GM12878 (cell line): ENCODE measurements around the gene COPZ2. TPM values are rescaled to one million over a fixed set of nuclear protein-coding genes. Genes with fewer than 3 reads are reported as not detected.

ENCODE experiments used
- CHD2 ChIP-seq: IDR thresholded peaks from 2 replicates; pipeline ENCODE4 v1.6.1; 2011; ENCODE audit warnings: low read depth, low read length, improper control_type of control experiment, borderline replicate concordance
- DPF2 ChIP-seq: fragments of 450-650 bp; IDR thresholded peaks from 2 replicates; pipeline ENCODE4 v1.6.1; 2017; ENCODE audit warnings: mild to moderate bottlenecking
- KLF5 ChIP-seq: fragments of 450-650 bp; IDR thresholded peaks from 2 replicates; pipeline ENCODE4 v1.6.1; 2014; ENCODE audit warnings: mild to moderate bottlenecking; ENCODE audit not compliant: partially characterized antibody
- MEF2B ChIP-seq: fragments of 450-650 bp; IDR thresholded peaks from 2 replicates; pipeline ENCODE4 v1.6.1; 2018; ENCODE audit warnings: mild to moderate bottlenecking, moderate library complexity; ENCODE audit not compliant: partially characterized antibody, poor library complexity, severe bottlenecking
- MXI1 ChIP-seq: fragments of 150-350 bp; IDR thresholded peaks from 2 replicates; pipeline ENCODE4 v1.6.1; 2011; ENCODE audit warnings: low read depth, mild to moderate bottlenecking, inconsistent platforms, low read length, improper control_type of control experiment
- MYC ChIP-seq: IDR thresholded peaks from 2 replicates; pipeline ENCODE4 v1.6.1; 2011; ENCODE audit warnings: mild to moderate bottlenecking, low read length, moderate library complexity, inconsistent platforms; ENCODE audit not compliant: insufficient read depth, insufficient replicate concordance, insufficient read length, severe bottlenecking
- NFIC ChIP-seq: IDR thresholded peaks from 2 replicates; pipeline ENCODE4 v1.6.1; 2012; ENCODE audit warnings: low read depth, mild to moderate bottlenecking, inconsistent platforms, low read length, moderate library complexity
- NFXL1 ChIP-seq: fragments of 450-650 bp; IDR thresholded peaks from 2 replicates; pipeline ENCODE4 v1.6.1; 2017; ENCODE audit warnings: antibody characterized with exemption, mild to moderate bottlenecking, borderline replicate concordance
- PKNOX1 ChIP-seq: fragments of 450-650 bp; IDR thresholded peaks from 2 replicates; pipeline ENCODE4 v1.6.1; 2016; ENCODE audit warnings: mild to moderate bottlenecking
- POLR2AphosphoS5 ChIP-seq: IDR thresholded peaks from 2 replicates; pipeline ENCODE4 v1.6.1; 2011; ENCODE audit warnings: mild to moderate bottlenecking, low read length, inconsistent platforms
- RBBP5 ChIP-seq: fragments of 200-600 bp; sonication (generic); conservative IDR thresholded peaks from 2 replicates; pipeline ENCODE4 v1.6.1; 2016
- RELA ChIP-seq: fragments of 450-650 bp; IDR thresholded peaks from 2 replicates; pipeline ENCODE4 v1.8.0; 2014; ENCODE audit warnings: borderline replicate concordance; ENCODE audit not compliant: partially characterized antibody
- SIN3A ChIP-seq: IDR thresholded peaks from 2 replicates; pipeline ENCODE4 v1.6.1; 2012; ENCODE audit warnings: low read depth, low read length, improper control_type of control experiment
- STAT3 ChIP-seq: IDR thresholded peaks from 2 replicates; pipeline ENCODE4 v1.6.1; 2011; ENCODE audit warnings: low read depth, low read length, improper control_type of control experiment
- SUPT20H ChIP-seq: IDR thresholded peaks from 2 replicates; pipeline ENCODE4 v1.6.1; 2011; ENCODE audit warnings: low read depth, mild to moderate bottlenecking, low read length, moderate library complexity, borderline replicate concordance; ENCODE audit not compliant: control insufficient read depth
- USF2 ChIP-seq: IDR thresholded peaks from 2 replicates; pipeline ENCODE4 v1.6.1; 2011; ENCODE audit warnings: low read depth, low read length, improper control_type of control experiment, borderline replicate concordance
- YY1 ChIP-seq: IDR thresholded peaks from 2 replicates; pipeline ENCODE4 v1.6.1; 2011; ENCODE audit warnings: low read depth, mild to moderate bottlenecking, low read length
- polyA plus RNA-seq, 11 experiments: library from polyadenylated mRNA; depleted of rRNA in 4 of 11; unstranded in 6 of 11; stranded (reverse) in 5 of 11; fragments of >200 nt; fragmentation: Nextera tagmentation in 4 of 11; fragmentation: Illumina TruSeq in 1 of 11; extraction: Ambion mirVana in 4 of 11; extraction: Trizol in 1 of 11; gene quantifications; 1 replicate in 1 of 11; 2 replicates in 10 of 11; pipeline versions ENCODE4 v1.2.1 to v1.2.3, GENCODE V29; 2011 to 2016; ENCODE audit warnings: inconsistent platforms in 2 of 11, missing spikeins in 2 of 11, low read depth in 1 of 11
- total RNA-seq, 4 experiments: library from RNA; depleted of rRNA in 3 of 4; stranded (reverse); fragments of >200 nt in 3 of 4; fragmentation: Illumina TruSeq in 1 of 4; extraction: Trizol in 1 of 4; gene quantifications; 2 replicates each; pipeline versions ENCODE4 v1.2.1 to v1.2.3, GENCODE V29; 2013 to 2021
- TF ChIP-seq, protein P1 (sequence below): fragments of 450-650 bp; IDR thresholded peaks from 2 replicates; pipeline ENCODE4 v1.6.1; 2016; ENCODE audit warnings: mild to moderate bottlenecking

Gene COPZ2
- total and polyA plus RNA-seq, 10 of the 15 experiments (the other 5 are each of a cell fraction or from before 2014, with no cell fraction given) = 0.20 to 4.3 (median 2.6) TPM

GRCh38 chr17:48025040-48025903 is 12.3 kb downstream of the COPZ2 start (continued):
- TF ChIP-seq, protein P1, sequence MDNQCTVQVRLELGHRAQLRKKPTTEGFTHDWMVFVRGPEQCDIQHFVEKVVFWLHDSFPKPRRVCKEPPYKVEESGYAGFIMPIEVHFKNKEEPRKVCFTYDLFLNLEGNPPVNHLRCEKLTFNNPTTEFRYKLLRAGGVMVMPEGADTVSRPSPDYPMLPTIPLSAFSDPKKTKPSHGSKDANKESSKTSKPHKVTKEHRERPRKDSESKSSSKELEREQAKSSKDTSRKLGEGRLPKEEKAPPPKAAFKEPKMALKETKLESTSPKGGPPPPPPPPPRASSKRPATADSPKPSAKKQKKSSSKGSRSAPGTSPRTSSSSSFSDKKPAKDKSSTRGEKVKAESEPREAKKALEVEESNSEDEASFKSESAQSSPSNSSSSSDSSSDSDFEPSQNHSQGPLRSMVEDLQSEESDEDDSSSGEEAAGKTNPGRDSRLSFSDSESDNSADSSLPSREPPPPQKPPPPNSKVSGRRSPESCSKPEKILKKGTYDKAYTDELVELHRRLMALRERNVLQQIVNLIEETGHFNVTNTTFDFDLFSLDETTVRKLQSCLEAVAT = no peak
- TF ChIP-seq STAT3 = no peak
- no peak for TF ChIP-seq KLF5
- TF ChIP-seq MYC = no peak
- TF ChIP-seq POLR2AphosphoS5 = no peak
- TF ChIP-seq RBBP5 = no peak
- peak; percentile 96 for TF ChIP-seq PKNOX1
- peak; percentile 55; the same call in 1 of the 2 replicates for TF ChIP-seq CHD2
- peak; percentile 9 for TF ChIP-seq RELA
- peak; percentile 99 for TF ChIP-seq MXI1
- TF ChIP-seq SUPT20H = no peak
- TF ChIP-seq DPF2 = no peak
- peak; percentile 44 for TF ChIP-seq USF2
- TF ChIP-seq NFIC = no peak
- no peak for TF ChIP-seq NFXL1
- TF ChIP-seq SIN3A = peak; percentile 94
- peak; percentile 37 for TF ChIP-seq MEF2B
- TF ChIP-seq YY1 = peak; percentile 58; the same call in 1 of the 2 replicates
